ENCODE data around the gene MZB1. TPM values are rescaled to one million over a fixed set of nuclear protein-coding genes. Genes with fewer than 3 reads are reported as not detected.

The MZB1 gene
- total and polyA plus RNA-seq, 9 donors: 0.50 to 1.8 (median 1.2) TPM; not detected in 1

DNA sequence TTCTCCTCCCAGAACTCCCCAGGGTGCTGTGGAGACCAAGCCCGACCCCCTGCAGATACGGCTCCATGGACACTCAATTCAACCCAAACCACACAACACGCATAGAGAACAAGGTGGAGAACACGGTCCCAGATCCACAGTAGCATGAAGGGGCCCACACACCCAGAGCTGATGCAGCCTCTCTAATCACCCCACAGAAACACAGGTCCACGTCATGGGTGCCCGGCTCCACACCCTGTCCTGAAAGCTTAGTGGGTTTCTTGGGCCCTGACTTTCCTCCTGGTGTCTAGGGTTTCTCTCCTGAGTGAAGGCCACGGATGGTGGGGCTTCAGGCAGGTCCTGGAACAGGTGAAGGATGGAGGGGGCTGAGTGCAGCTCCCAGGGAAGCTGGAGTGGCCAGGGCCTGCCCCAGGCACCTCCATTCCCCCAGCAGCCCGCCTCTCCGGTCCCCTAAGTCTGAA, 5.1 kb downstream of the MZB1 start:
- intact Hi-C loops (cut with DNase I): no loop called here

DNA sequence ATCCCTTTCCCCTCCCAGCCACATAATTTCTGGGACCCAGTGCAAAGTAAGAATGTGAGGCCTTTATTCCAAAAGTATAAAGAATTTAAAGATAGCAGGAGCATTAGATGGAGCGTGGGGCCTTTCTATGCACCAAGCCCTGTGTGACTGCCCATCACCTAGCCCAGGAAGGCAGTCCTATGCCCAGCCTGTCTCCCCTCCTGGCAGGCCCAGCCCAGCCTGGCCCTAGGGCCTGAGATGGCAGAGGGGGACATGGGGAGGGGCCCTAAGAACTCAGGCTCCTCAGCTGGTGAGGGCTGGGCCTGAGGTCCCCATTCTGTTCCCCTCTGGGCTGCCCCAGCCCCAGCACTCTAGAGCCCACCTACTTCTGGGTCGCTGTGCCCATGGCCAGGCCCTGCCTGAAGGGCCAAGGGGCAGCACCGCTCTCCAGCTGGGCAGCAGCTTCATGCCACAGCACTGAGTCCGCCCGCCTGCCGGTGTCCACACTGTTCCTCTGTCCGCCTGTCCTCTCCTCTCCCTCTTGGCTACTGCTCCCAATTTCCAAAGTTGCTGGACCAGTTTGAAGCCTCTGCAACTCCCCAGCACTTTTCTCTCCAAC, 5.6 kb downstream of the MZB1 start:
- WGBS, 3 donors: 81 to 99% (median 89%) methylated on average over 7 of the region's 7 CpGs
- H3K27ac ChIP-seq: no peak overlapping the region
- peak in 1 of 5 donors; percentile 11 for DNase-seq
- no peaks in the 10 kb centered on the region for H3K9me3 ChIP-seq
- no peak for TF ChIP-seq EP300 (IDR thresholded peaks at IDR 0.05)
- no peak for TF ChIP-seq POLR2A (IDR thresholded peaks at IDR 0.05)
- TF ChIP-seq, protein P1, sequence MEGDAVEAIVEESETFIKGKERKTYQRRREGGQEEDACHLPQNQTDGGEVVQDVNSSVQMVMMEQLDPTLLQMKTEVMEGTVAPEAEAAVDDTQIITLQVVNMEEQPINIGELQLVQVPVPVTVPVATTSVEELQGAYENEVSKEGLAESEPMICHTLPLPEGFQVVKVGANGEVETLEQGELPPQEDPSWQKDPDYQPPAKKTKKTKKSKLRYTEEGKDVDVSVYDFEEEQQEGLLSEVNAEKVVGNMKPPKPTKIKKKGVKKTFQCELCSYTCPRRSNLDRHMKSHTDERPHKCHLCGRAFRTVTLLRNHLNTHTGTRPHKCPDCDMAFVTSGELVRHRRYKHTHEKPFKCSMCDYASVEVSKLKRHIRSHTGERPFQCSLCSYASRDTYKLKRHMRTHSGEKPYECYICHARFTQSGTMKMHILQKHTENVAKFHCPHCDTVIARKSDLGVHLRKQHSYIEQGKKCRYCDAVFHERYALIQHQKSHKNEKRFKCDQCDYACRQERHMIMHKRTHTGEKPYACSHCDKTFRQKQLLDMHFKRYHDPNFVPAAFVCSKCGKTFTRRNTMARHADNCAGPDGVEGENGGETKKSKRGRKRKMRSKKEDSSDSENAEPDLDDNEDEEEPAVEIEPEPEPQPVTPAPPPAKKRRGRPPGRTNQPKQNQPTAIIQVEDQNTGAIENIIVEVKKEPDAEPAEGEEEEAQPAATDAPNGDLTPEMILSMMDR (IDR thresholded peaks at IDR 0.05): no peak
- no peaks in the 10 kb centered on the region for H3K36me3 ChIP-seq
- H3K4me3 ChIP-seq: no peak overlapping the region
- no peaks in the 10 kb centered on the region for H3K27me3 ChIP-seq
- H3K4me1 ChIP-seq (ENCODE audit: insufficient read depth): no peaks in the 10 kb centered on the region
- intact Hi-C loops (cut with DNase I): no loop called here

More for the DNA sequence above, 5.1 kb downstream of the MZB1 start:
- Histone ChIP-seq H3K4me1 (ENCODE audit: insufficient read depth) (no peaks in the 10 kb centered on the region), H3K9me3 (no peaks in the 10 kb centered on the region), H3K27ac (peak overlapping the region in 1 of 2 donors; percentile 57), H3K36me3 (no peaks in the 10 kb centered on the region), H3K27me3 (no peaks in the 10 kb centered on the region), H3K4me3 (no peak overlapping the region)
- WGBS, 3 donors: 75 to 81% (median 80%) methylated on average over 9 of the region's 9 CpGs
- peak in 1 of 5 donors; percentile 11 for DNase-seq
- TF ChIP-seq POLR2A (IDR thresholded peaks at IDR 0.05): no peak
- TF ChIP-seq, protein P1 (IDR thresholded peaks at IDR 0.05): no peak
- TF ChIP-seq EP300 (IDR thresholded peaks at IDR 0.05): no peak

DNA sequence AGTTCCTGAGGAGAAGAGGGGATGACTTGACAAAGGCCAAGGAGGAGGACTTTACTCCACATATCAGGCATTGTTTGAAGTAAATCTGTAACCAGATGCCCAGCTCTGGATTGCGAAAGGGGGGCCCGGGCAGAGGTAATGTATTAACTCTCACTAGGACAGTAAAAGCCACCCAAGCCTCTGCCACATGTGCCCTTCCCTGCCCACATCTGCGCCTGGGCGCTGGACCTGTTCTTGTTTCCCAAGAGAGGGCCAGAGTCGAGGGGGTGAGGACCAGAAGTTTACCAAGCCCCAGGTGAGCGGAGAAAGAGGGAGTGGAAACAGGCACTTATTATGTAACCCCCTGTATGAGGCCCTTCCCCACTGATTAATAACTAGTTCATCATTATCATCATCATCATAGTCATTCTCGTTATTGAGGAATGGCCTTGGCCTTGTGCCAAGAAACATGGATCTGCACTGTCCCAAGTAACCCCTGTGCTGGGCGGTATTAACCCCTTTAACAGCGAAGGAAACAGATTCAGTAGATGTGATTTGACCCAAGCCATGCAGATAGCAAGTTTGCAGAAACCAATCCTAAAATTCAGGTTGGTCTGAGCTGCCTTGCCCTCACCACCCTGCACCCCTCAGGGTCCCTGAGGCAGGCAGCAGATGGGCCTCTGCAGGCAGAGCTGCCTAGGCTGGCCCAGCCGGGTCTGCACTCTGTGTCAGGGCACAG, 6.3 kb downstream of the MZB1 start, which contains the start of gene SLC23A1:
Gene SLC23A1, minus strand, starts transcription at position 23 of the 718 bp plus-strand sequence. CDS start 44 bp downstream, outside the sequence.
- Histone ChIP-seq H3K4me1 (ENCODE audit: insufficient read depth) (no peaks in the 10 kb centered on the region), H3K27me3 (no peaks in the 10 kb centered on the region), H3K9me3 (no peaks in the 10 kb centered on the region), H3K36me3 (no peaks in the 10 kb centered on the region), H3K27ac (no peak within 1 kb of the TSS), H3K4me3 (no peak within 1 kb of the TSS)
- peak in 2 of 5 donors; percentile 12 to 34 for DNase-seq
- TF ChIP-seq EP300 (IDR thresholded peaks at IDR 0.05): no peak
- 70 to 75% (median 73%) methylated on average over 10 of the region's 10 CpGs for WGBS, 3 donors
- intact Hi-C loops (cut with DNase I): no loop called here

DNA sequence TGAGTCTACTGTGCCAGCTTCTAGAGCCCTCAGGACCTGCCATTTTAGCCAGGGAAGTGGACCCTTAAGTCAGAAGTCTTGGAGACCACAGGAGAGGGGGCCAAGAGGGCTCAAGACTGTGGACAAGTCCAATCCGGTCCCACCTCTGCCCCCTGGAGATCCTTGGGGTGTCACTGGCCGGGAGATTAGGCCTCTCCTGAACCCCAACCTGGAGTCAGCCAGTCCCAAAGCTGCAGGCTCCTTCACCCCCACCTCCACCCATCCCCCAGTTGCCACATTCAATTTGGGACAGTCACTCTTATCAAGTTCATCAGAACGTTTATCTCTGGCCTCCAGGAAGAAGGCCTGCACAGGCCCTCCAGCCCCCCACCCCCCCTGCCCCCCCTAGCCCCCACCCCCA, 6.9 kb downstream of the MZB1 start:
- H3K27me3 ChIP-seq: no peaks in the 10 kb centered on the region
- no peaks in the 10 kb centered on the region for H3K4me1 ChIP-seq (ENCODE audit: insufficient read depth)
- H3K9me3 ChIP-seq: no peaks in the 10 kb centered on the region
- DNase-seq: peak in 1 of 5 donors; percentile 4
- H3K36me3 ChIP-seq: no peaks in the 10 kb centered on the region
- intact Hi-C loops (cut with DNase I): no loop called here
- no peak overlapping the region for H3K27ac ChIP-seq
- TF ChIP-seq EP300 (IDR thresholded peaks at IDR 0.05) (no peak), POLR2A (IDR thresholded peaks at IDR 0.05) (no peak)
- TF ChIP-seq, protein P1 (IDR thresholded peaks at IDR 0.05): no peak
- WGBS, 3 donors: 51 to 57% (median 55%) methylated on average over 3 of the region's 3 CpGs
- no peak overlapping the region for H3K4me3 ChIP-seq
